K562 (cell line): ENCODE data around the gene COG3. TPM values are rescaled to one million over a fixed set of nuclear protein-coding genes. Genes with fewer than 3 reads are reported as not detected.

Source experiments
- ATAC-seq: fragments of 200-7000 bp; cut with Tn5 transposase; 3 replicates; pipeline ENCODE4 v1.9.1; 2020; ENCODE audit warnings: moderate library complexity
- BruUV-seq: library from RNA; stranded (reverse); fragments of 400-500 nt; replicated peaks from 2 replicates; lab custom pipeline; 2021; lab: Mats Ljungman, UMichigan
- CTCF ChIA-PET: fragments of 300-600 bp; formaldehyde crosslinking; extraction: SDS; loops from one replicate; lab custom pipeline; 2021; ENCODE audit warnings: low intra/inter-chr PET ratio; lab: Yijun Ruan, JAX
- POLR2A ChIA-PET: fragments of 300-600, 350-650 bp; sonication (Branson Sonifier 250); formaldehyde crosslinking; extraction: SDS; loops from one replicate; lab custom pipeline; 2021; ENCODE audit warnings: antibody characterized with exemption, inconsistent platforms; lab: Yijun Ruan, JAX
- DNase-seq, 4 experiments: peaks; one replicate each; pipeline versions ENCODE4 v3.0.0 to v3.0.0-alpha.2; 2011 to 2018; ENCODE audit warnings: low spot score in 3 of 4, mixed read lengths in 3 of 4; ENCODE audit errors: extremely low read depth in 1 of 4
- FAIRE-seq: peaks from 2 replicates; lab custom pipeline; 2011; peaks lifted over from hg19 to GRCh38; lab: Jason Lieb, UNC
- H2AFZ ChIP-seq: 2 replicates; pipeline ENCODE4 v1.6.0; 2011; ENCODE audit warnings: low read depth, low read length, control low read depth, inconsistent platforms
- H3K27ac ChIP-seq: fragments of 200-600 bp; 3 replicates; pipeline ENCODE4 v1.8.0; 2011; ENCODE audit warnings: low read depth, mild to moderate bottlenecking, control low read depth, inconsistent platforms, low read length, moderate library complexity, mixed read lengths; ENCODE audit errors: extremely low read depth
- H3K27me3 ChIP-seq, 2 experiments: fragments of 300-600 bp in 1 of 2; 2 replicates in 1 of 2; 3 replicates in 1 of 2; pipeline versions ENCODE4 v1.6.0 to v1.8.0; 2011; ENCODE audit warnings: inconsistent platforms in 2 of 2, low read length in 2 of 2, mild to moderate bottlenecking in 1 of 2, mixed read lengths in 1 of 2, moderate library complexity in 1 of 2; ENCODE audit not compliant: control insufficient read depth in 2 of 2, insufficient read depth in 2 of 2
- H3K36me3 ChIP-seq: fragments of 300-600 bp; 3 replicates; pipeline ENCODE4 v1.8.0; 2011; ENCODE audit warnings: mild to moderate bottlenecking, low read length, inconsistent platforms; ENCODE audit not compliant: control insufficient read depth, insufficient read depth
- H3K4me1 ChIP-seq, 2 experiments: fragments of 200-600 bp in 1 of 2; replicated peaks in 1 of 2; 2 replicates in 1 of 2; 3 replicates in 1 of 2; pipeline versions ENCODE4 v1.5.1 to v1.8.0; 2011; ENCODE audit warnings: inconsistent platforms in 2 of 2, low read length in 2 of 2, mild to moderate bottlenecking in 1 of 2, mixed read lengths in 1 of 2, moderate library complexity in 1 of 2; ENCODE audit not compliant: control insufficient read depth in 2 of 2, insufficient read depth in 2 of 2
- H3K4me2 ChIP-seq: 2 replicates; pipeline ENCODE4 v1.6.1; 2011; ENCODE audit warnings: low read length, control low read depth, inconsistent platforms, mixed read lengths; ENCODE audit not compliant: insufficient read depth
- H3K4me3 ChIP-seq: fragments of 200-600 bp; sonication (generic), shearing (Covaris generic); 2 replicates; pipeline ENCODE4 v1.5.1; 2016; ENCODE audit warnings: control low read depth, inconsistent platforms
- H3K79me2 ChIP-seq: fragments of 200-600 bp; 3 replicates; pipeline ENCODE4 v1.8.0; 2011; ENCODE audit warnings: low read length, inconsistent platforms; ENCODE audit not compliant: control insufficient read depth, insufficient read depth
- H3K9ac ChIP-seq, 2 experiments: 2 replicates each; pipeline versions ENCODE4 v1.6.0 to v1.6.1; 2011; ENCODE audit warnings: low read depth in 2 of 2, low read length in 2 of 2, control low read depth in 1 of 2, inconsistent platforms in 1 of 2, mild to moderate bottlenecking in 1 of 2, mixed read lengths in 1 of 2; ENCODE audit not compliant: insufficient read depth in 1 of 2
- H3K9me1 ChIP-seq: one replicate; pipeline ENCODE4 v1.6.0; 2011; ENCODE audit warnings: inconsistent platforms, mild to moderate bottlenecking, low read length, moderate library complexity; ENCODE audit not compliant: control insufficient read depth, insufficient read depth
- H3K9me3 ChIP-seq: replicated peaks from 2 replicates; pipeline ENCODE4 v1.5.1; 2011; ENCODE audit warnings: low read depth, low read length, inconsistent platforms; ENCODE audit not compliant: control insufficient read depth, insufficient read depth
- H4K20me1 ChIP-seq: replicated peaks from 2 replicates; pipeline ENCODE4 v1.6.1; 2011; ENCODE audit warnings: low read length, inconsistent platforms, mixed read lengths; ENCODE audit not compliant: control insufficient read depth, insufficient read depth
- CBX2 ChIP-seq: fragments of 200-600 bp; sonication (generic); IDR thresholded peaks from one replicate; pipeline ENCODE4 v1.6.1; 2012; ENCODE audit warnings: mild to moderate bottlenecking, low read length, inconsistent platforms; ENCODE audit not compliant: insufficient read depth, poor library complexity, severe bottlenecking
- NUFIP1 ChIP-seq: fragments of 450-650 bp; IDR thresholded peaks from 2 replicates; pipeline ENCODE4 v1.6.1; 2018; ENCODE audit not compliant: partially characterized antibody
- RBM17 ChIP-seq: fragments of 200-400 bp; formaldehyde crosslinking; IDR thresholded peaks from 2 replicates; pipeline ENCODE4 v1.6.1; 2017; ENCODE audit warnings: low read depth, mild to moderate bottlenecking, low read length, borderline replicate concordance
- USF2 ChIP-seq: sonication (generic); formaldehyde crosslinking; IDR thresholded peaks from 2 replicates; pipeline ENCODE4 v1.5.0; 2020; ENCODE audit warnings: missing genetic modification reagents
- ZFPM2 ChIP-seq: fragments of 250-450 bp; sonication (Bioruptor Pico); IDR thresholded peaks from 2 replicates; pipeline ENCODE4 v1.5.1; 2022; ENCODE audit warnings: mild to moderate bottlenecking
- WGBS: fragments of 100-300 bp; shearing (Covaris generic); methylation state at CpG from one replicate; pipeline ENCODE4 v1.1.6; 2016; ENCODE audit warnings: low coverage, mixed read lengths; ENCODE audit not compliant: insufficient coverage; ENCODE audit errors: missing lambda C conversion rate; 5-methylcytosine and 5-hydroxymethylcytosine counted together
- in situ Hi-C: fragments of 300-500 bp; cut with MboI; formaldehyde crosslinking; loops from 4 replicates; pipeline ENCODE4 v1.15.0; 2018; ENCODE audit warnings: inconsistent platforms, mixed read lengths
- intact Hi-C: fragments of 100-400 bp; cut with micrococcal nuclease; formaldehyde crosslinking; loops from 2 replicates; pipeline ENCODE4 v1.14.2; 2022
- polyA plus RNA-seq, 8 experiments: library from polyadenylated mRNA; depleted of rRNA in 4 of 8; stranded (reverse) in 5 of 8; unstranded in 3 of 8; fragments of >200 nt; fragmentation: Nextera tagmentation in 2 of 8; fragmentation: Illumina TruSeq in 1 of 8; extraction: Ambion mirVana in 2 of 8; extraction: Trizol in 1 of 8; gene quantifications; 2 replicates each; pipeline versions ENCODE4 v1.2.1 to v1.2.3, GENCODE V29; 2011 to 2014; ENCODE audit warnings: inconsistent platforms in 1 of 8, missing spikeins in 1 of 8
- total RNA-seq, 7 experiments: library from RNA; depleted of rRNA in 6 of 7; stranded (reverse); fragments of >200 nt in 6 of 7; fragmentation: Illumina TruSeq in 2 of 7; extraction: Trizol in 2 of 7; gene quantifications; 2 replicates each; pipeline versions ENCODE4 v1.2.1 to v1.2.3, GENCODE V29; 2011 to 2021; ENCODE audit warnings: low replicate concordance in 1 of 7
- TF ChIP-seq, protein P1 (sequence below), 3 experiments: fragments of 200-800 bp in 1 of 3; fragments of 250-450 bp in 1 of 3; fragments of 450-650 bp in 1 of 3; sonication (Bioruptor Pico) in 1 of 3; sonication (Bioruptor generic) in 1 of 3; formaldehyde crosslinking in 1 of 3; IDR thresholded peaks; 2 replicates each; pipeline versions ENCODE4 v1.6.1 to v1.8.0; 2016 to 2022; ENCODE audit warnings: mild to moderate bottlenecking in 2 of 3, missing genetic modification characterization in 2 of 3, missing compliant biosample characterization in 1 of 3, moderate library complexity in 1 of 3

The COG3 gene
- total and polyA plus RNA-seq, 9 of the 15 experiments (the other 6 are each of a cell fraction or from before 2014, with no cell fraction given) = 3.9 to 22.9 (median 14.5) TPM

- H3K9me3 ChIP-seq = no peaks in the 10 kb centered on the region
- no peaks in the 10 kb centered on the region for H3K79me2 ChIP-seq
- in situ Hi-C loops (loop anchor here (10.0 kb wide), 1 partner anchor 1178 kb away; no protein-coding TSS in a partner anchor), intact Hi-C loops (no loop called here)
- H3K9ac ChIP-seq = no peak overlapping the region
- ChIA-PET POLR2A (no interaction called here), CTCF (no interaction called here)
- 8% methylated on average over 3 of the region's 3 CpGs for WGBS
- BruUV-seq = no TSS peak
- no peaks in the 10 kb centered on the region for H3K27me3 ChIP-seq
- TF ChIP-seq CBX2 (no peak), RBM17 (no peak), USF2 (CRISPR knock-in tag) (no peak), NUFIP1 (no peak), ZFPM2 (no peak)
- TF ChIP-seq, protein P1, sequence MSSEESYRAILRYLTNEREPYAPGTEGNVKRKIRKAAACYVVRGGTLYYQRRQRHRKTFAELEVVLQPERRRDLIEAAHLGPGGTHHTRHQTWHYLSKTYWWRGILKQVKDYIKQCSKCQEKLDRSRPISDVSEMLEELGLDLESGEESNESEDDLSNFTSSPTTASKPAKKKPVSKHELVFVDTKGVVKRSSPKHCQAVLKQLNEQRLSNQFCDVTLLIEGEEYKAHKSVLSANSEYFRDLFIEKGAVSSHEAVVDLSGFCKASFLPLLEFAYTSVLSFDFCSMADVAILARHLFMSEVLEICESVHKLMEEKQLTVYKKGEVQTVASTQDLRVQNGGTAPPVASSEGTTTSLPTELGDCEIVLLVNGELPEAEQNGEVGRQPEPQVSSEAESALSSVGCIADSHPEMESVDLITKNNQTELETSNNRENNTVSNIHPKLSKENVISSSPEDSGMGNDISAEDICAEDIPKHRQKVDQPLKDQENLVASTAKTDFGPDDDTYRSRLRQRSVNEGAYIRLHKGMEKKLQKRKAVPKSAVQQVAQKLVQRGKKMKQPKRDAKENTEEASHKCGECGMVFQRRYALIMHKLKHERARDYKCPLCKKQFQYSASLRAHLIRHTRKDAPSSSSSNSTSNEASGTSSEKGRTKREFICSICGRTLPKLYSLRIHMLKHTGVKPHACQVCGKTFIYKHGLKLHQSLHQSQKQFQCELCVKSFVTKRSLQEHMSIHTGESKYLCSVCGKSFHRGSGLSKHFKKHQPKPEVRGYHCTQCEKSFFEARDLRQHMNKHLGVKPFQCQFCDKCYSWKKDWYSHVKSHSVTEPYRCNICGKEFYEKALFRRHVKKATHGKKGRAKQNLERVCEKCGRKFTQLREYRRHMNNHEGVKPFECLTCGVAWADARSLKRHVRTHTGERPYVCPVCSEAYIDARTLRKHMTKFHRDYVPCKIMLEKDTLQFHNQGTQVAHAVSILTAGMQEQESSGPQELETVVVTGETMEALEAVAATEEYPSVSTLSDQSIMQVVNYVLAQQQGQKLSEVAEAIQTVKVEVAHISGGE (CRISPR knock-in tag; IDR thresholded peaks at IDR 0.05) = no peak
- no peak overlapping the region for H3K4me3 ChIP-seq
- no peaks in the 10 kb centered on the region for H4K20me1 ChIP-seq
- H2AFZ ChIP-seq = peak overlapping the region; percentile 44; the same call in 1 of the 2 replicates
- FAIRE-seq (no peak), ATAC-seq (no peak), DNase-seq (no peak)
- no peaks in the 10 kb centered on the region for H3K36me3 ChIP-seq
- H3K9me1 ChIP-seq = no peaks in the 10 kb centered on the region
- H3K4me1 ChIP-seq = peaks cover 0 to 7% of the 10 kb centered on the region in 2 experiments; a peak in 1 of 5 replicates
- no peak overlapping the region for H3K27ac ChIP-seq
- no peak overlapping the region for H3K4me2 ChIP-seq
Observed at GRCh38 chr13:45422731-45423292, 41.9 kb upstream of the COG3 start.
